Stomach (tissue), 4 donors: ENCODE results near the gene WDR17.

Experiments used
- CTCF ChIP-seq, 7 experiments: fragments of 450-650 bp in 4 of 7; fragments of 200-600 bp in 3 of 7; sonication (generic) in 3 of 7; IDR thresholded peaks; one replicate each; pipeline ENCODE4 v1.5.1; 2016 to 2019; ENCODE audit warnings: antibody characterized with exemption in 7 of 7, control low read depth in 2 of 7, mild to moderate bottlenecking in 1 of 7
- EP300 ChIP-seq: sonication (generic); formaldehyde crosslinking; IDR thresholded peaks from one replicate; pipeline ENCODE4 v1.6.1; 2017; ENCODE audit warnings: antibody characterized with exemption
- POLR2A ChIP-seq, 4 donors: fragments of 450-650 bp; IDR thresholded peaks; one replicate each; pipeline ENCODE4 v1.6.1; 2016; ENCODE audit warnings: antibody characterized with exemption in 4 of 4, control low read depth in 2 of 4, mild to moderate bottlenecking in 1 of 4, moderate library complexity in 1 of 4

DNA sequence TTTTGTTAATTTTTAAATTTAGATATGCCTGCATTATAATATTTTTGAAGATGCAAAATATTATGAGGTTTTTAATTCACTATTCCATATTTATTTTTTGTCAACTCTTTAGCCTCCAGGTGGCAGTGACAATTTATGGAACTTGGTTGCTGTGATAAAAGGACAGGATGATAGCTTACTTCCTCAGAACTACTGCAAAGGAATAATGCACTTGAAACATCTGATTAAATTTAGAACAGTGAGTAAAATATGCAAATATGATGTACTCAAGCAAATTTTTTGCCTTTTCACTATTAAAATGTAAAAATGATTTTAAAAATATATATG, 84.7 kb downstream of the WDR17 start:
- no peak for TF ChIP-seq POLR2A (IDR thresholded peaks at IDR 0.05)
- TF ChIP-seq CTCF (IDR thresholded peaks at IDR 0.05), result peak in 3 of 7 experiments; percentile 24 to 42 (median 39)
- no peak for TF ChIP-seq EP300
